CD4-positive, alpha-beta T cell treated with Interleukin-12 subunit alpha and Interleukin-12 subunit beta, for 1 hour (primary cell): ENCODE results near the gene JAK3.

Experiments
- DNase-seq: peaks from one replicate; pipeline ENCODE4 v3.0.0-alpha.2; 2020

JAK3 gene

DNA sequence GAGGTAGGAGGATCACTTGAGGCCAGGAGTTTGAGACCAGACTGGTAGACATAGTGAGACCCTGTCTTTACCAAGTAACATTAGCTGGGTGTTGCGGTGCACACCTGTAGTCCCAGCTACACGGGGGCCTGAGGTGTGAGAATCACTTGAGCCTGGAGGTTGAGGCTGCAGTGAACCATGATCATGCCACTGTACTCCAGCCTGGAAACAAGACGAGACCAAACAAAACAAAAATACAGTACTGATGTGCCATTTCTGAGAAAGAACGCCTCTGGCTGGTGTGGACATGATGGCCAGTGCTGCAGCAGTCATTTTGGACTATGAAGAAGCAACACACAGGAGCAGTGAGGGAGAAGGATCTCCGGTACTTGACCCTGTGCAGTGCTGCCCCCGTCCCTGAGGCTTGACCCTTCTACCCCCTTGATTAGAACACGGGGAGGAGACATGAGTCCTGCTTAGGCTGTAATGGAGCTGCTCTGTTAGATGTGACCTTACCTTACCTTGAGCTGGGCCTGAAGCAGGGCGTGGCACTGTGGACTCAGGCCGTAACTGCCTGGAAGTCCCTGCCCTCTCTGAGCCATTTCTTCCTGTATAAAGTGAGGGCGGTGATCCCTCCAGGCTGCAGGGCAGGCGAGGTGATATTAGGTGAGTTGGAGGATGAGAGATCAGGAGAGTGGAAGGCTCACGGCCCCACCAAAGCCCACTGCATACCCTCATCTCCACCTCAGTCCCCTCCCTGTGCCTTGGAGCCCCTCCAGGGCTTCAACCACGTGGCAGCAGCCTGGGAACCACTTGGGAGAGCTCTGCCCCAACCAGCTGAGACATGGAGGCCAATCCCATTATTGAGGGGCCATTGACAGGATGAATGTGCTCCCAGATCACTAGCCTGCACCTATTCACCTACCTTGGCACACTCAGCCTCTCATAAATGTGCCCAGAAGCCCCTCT, 17.9 kb upstream of the JAK3 start:
- DNase-seq = no peak

DNA sequence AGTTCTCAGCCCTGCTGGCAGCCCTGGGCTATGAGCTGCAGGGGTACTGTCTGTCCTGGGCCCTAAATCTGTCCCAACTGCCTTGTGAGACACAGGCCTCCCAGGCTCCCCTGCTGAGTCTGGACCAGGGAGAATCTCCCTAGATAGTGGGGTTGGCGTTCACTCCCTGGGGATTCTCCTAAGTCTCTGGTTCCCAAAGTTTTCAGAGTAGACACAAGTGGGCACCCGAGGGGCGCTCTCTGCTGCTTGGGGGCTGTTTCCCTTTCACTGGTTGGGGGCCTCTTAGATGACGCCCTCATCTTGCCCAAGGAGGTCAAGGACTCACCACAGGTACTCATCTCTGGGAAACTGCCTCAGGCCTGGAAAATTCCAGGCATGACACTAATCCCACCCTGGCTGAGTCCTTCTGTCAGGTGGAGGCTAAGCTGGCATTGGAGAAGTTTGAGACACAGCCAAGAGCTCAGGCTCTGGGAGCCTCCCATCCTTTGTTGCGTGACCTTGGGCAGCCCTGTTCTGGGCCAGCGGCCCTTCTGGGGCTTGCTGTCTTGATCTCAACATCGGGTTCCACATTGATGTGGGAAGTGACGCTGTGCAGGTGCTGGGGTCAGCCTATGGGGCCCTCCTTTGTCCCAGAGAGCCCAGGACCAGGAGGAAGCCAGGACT, 15.9 kb upstream of the JAK3 start:
- DNase-seq = no peak

DNA sequence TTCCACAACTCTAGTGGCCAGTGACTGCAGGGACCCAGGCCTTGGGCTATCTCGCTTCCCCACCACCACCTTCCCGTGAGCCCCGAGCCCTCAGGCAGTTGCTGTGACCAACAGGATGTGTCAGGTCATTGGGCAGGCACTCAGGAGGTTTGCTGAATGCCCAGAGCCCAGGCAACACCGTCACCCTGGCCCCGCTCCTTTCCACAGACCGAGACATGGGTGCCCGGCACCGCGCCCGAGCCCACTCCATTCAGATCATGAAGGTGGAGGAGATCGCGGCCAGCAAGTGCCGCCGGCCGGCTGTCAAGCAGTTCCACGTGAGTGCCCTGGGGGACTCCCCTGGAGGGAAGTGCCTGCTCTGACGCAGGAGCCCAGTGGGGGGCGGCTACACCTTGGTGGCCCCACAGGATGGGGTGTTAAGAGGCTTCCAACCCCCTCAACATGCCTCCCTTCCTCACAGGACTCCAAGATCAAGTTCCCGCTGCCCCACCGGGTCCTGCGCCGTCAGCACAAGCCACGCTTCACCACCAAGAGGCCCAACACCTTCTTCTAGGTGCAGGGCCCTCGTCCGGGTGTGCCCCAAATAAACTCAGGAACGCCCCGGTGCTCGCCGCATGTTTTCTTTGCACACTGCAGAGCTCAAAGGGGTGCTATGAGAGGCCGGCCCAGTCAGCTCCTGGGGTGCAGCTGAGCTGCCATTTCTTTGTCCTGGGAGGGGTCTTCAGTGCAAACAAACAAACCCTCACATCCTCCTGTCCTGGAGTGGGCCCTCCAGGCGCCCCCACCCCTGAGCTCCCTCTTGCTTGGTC, 15.1 kb upstream of the JAK3 start:
- DNase-seq = no peak

DNA sequence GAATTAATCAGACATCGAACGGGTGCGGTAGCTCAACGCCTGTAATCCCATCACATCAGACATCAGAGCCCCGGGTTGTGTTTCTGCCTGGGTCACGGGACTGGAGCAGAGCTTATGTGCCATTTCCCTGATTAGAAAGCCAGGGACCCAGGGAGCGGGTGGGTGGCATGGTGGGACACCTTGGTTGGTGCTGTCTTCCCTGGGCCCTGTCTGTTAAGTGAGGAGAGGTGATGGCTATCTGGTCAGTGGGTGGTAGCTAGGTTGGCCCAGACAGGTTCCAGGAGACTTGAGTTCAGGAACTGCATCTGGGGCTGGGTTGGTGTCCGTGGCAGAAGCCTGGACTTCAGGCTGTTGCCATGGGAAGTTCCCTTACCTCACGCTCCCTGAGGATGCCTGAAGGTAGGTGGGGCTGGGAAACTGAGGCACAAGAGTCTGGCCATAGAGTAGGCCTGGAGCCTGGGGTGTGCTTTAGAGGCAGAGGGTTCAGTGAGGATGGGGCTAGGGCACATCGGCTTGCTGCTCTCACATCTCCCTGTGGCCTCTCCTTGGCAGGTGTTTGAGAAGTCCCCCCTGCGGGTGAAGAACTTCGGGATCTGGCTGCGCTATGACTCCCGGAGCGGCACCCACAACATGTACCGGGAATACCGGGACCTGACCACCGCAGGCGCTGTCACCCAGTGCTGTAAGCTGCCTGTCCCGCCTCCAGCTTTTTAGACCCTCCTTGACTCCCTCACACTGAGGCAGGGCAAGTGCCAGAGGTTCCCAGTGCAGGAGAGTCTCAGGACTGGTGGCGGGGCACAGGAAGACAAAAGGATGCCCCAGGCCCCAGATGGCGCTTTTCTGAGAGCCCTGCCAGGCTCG, 14.0 kb upstream of the JAK3 start:
- DNase-seq = no peak

GRCh38 chr19:17860993-17861360, 13.2 kb upstream of the JAK3 start:
- DNase-seq = no peak

DNA sequence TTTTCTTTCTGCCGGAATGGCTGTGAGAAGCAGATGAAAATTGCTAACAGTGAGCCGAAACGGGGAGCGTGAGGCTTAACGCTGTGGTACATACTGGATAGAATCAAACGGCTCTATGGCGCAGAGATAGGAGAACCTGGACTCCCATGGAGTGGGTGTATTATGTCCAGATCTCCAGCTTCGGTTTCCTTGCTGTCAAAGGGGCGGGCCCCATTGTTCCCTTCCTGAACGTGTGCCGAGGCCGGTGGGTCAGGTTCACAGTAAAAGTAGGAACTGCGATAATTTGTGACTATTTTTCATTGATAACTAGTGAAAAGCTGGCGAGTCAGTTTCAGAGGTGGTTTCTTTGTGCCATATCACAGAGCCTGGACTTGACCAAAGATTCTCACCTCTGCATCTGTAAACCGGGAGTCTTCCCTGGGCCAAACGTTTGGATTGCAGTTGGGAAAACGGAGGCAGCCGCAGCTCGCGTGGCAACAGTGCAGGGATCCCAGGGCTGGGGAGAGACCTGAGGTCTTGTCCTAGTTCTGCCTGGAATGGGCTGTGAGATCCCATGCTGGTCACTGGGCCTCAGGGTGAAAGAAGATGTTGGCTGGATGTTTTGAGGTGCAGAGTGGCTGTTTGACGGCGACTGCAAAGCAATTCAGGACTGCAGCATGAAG, 12.7 kb upstream of the JAK3 start:
- no peak for DNase-seq

GRCh38 chr19:17859533-17860330, 11.9 kb upstream of the JAK3 start, which contains the start of gene RPL18A:
TSS of gene RPL18A (plus strand) at chr19:17859910. CDS start at chr19:17859957, 47 bp downstream.
- peak; percentile 100 for DNase-seq

GRCh38 chr19:17855280-17856152, 7.7 kb upstream of the JAK3 start:
- peak; percentile 90 for DNase-seq

- no peak for DNase-seq
Observed at GRCh38 chr19:17854061-17854460, 6.3 kb upstream of the JAK3 start.

- DNase-seq = no peak
Observed at GRCh38 chr19:17848595-17849292, 962 bp upstream of the JAK3 start.

- DNase-seq = peak; percentile 72
Observed at GRCh38 chr19:17846146-17846545, 1.6 kb downstream of the JAK3 start.

- DNase-seq = no peak
Observed at GRCh38 chr19:17843908-17844490, 3.8 kb downstream of the JAK3 start.

- DNase-seq = no peak
Observed at GRCh38 chr19:17843292-17843827, 4.4 kb downstream of the JAK3 start.

DNA sequence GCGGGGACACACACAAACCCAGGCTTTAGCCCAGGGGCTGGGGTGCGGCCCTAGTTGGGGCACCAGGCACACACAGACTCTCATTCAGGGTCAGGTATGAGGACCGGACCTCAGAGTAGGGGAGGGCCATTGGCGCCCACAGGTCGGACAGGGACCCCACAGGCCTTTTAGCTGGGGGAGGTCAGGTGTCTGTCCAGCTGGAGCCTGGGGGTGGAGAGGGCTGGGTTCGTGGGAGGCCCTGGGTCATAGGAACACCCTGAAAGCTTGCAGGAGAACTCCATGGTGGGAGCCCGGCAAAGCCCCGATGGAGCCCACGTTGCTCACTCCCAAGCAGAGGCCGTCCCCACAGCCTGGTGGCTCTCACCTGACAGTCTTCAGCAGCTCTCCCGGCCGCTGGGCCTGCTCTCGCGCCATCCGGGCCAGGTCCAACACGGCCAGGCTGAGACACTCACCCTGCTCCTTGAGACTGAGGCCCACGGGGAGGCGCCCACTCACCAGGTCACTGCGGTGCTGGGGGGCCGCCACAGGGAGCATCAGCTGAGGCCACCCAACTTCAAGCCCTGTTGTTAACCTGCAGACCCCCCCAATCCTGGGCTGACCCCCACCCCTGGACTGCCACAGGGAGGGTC, 5.0 kb downstream of the JAK3 start:
- DNase-seq = no peak

DNA sequence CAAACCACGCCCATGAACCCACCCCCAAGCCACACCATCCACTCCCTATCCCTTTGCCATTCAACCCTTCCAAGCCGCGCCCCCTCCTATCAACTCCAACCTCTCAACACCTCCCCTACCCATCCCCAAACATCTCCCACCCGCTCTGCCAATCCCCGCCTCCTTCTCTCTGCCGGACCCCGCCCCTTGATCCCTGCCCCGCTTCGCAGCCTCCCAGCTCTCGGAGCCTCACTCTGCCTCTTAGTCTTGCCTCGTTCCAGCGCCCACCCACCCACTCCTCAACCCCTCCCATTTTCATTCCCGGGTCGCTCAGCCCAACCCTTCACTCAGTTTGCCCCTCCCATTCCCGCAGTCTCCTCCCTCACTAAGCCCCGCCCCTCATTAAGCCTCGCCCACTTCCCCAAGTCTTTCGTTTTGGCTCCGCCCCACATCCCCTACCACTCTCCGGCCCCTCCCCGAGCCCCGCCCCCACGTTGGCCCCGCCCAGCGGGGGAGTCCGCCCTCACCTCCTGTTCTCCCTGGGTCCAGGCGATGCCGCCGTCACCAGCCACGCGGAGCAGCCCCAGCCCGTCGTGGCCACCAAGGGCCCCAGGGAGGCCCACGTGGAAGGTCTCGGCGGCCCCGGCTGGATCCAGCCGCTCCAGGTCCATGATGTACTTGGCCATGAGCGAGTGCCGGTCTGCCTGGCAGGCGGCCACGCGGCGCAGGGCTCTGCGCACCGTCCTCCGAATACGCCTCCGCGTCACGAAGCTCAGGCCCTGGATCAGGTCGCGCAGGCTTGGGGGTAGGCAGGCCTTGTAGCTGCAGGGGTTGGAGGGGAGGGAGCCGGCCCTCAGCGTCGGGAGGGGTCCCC, 5.7 kb downstream of the JAK3 start:
- peak; percentile 55 for DNase-seq

DNA sequence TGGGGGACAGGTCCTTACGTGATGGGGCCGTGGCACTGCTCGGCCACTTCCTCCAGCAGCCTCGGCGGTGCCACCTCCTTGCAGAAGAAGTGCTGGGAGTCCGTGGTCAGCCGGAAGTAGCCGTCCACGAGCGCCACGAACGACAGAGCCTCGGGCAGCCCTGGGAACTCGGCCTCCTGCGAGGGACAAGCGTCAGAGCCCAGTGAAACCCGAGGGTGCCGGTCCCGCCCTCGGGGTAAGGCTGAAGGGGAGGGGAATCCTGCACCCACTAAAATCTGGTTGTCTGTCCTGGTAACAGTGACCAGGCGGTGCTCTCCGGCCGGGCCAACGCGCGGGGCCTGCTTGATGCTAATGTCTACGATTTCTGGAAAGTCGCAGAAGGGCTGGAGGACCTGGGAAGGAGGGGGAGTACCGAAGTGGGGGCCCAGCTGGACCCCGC, 6.4 kb downstream of the JAK3 start:
- no peak for DNase-seq

- DNase-seq = no peak
Observed at GRCh38 chr19:17840019-17840418, 7.8 kb downstream of the JAK3 start.
